Astrocyte (in vitro differentiated cells and primary cell): ENCODE data around the gene TWF1.

Source experiments
- EZH2 ChIP-seq: IDR thresholded peaks from 2 replicates; pipeline ENCODE4 v1.6.1; 2012; ENCODE audit warnings: mild to moderate bottlenecking, low read length, inconsistent platforms; ENCODE audit not compliant: insufficient read depth
- TF ChIP-seq, protein P1 (sequence below): IDR thresholded peaks from 2 replicates; pipeline ENCODE4 v1.5.1; 2011; ENCODE audit warnings: low read depth, mild to moderate bottlenecking, inconsistent platforms, low read length, moderate library complexity; ENCODE audit not compliant: insufficient read depth

DNA sequence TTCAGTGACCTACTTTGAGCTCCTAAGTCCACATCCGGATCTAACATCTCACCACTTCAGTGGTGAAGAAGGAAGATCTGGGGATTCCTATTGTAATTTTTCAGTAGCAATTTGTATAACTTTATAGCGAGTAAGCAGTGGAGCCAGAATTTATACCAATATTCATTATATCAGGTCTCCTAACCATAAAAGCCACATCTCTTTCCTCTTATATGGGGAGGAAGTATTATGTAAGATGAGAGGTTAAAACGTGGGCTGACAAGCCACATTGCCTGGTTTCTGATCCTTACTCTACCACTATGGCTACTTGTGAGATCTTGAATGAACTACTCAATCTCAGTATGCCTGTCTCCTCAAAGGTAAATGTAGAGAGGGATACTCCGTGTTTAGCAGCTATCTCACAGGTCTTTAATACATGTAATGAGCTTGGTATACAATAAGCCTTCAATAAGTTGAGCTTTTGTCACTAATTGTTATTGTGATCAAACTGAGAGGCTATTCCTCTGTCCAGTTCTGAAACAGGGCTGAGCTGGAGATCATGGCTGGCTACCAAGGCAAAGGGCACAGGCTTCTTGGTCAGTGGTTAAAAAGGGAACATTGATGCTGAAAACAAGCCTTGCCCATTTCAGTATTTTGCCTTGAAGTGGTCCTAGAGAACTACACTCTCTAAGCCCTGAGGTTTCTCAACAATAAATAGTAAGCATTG is 26.5 kb upstream of the TWF1 start:
- TF ChIP-seq, protein P1, sequence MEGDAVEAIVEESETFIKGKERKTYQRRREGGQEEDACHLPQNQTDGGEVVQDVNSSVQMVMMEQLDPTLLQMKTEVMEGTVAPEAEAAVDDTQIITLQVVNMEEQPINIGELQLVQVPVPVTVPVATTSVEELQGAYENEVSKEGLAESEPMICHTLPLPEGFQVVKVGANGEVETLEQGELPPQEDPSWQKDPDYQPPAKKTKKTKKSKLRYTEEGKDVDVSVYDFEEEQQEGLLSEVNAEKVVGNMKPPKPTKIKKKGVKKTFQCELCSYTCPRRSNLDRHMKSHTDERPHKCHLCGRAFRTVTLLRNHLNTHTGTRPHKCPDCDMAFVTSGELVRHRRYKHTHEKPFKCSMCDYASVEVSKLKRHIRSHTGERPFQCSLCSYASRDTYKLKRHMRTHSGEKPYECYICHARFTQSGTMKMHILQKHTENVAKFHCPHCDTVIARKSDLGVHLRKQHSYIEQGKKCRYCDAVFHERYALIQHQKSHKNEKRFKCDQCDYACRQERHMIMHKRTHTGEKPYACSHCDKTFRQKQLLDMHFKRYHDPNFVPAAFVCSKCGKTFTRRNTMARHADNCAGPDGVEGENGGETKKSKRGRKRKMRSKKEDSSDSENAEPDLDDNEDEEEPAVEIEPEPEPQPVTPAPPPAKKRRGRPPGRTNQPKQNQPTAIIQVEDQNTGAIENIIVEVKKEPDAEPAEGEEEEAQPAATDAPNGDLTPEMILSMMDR: no peak
- TF ChIP-seq EZH2: no peak
